K562 (cell line): ENCODE results near the gene SLC23A2. TPM values are rescaled to one million over a fixed set of nuclear protein-coding genes. Genes with fewer than 3 reads are reported as not detected.

Experiments
- ATAC-seq: fragments of 200-7000 bp; cut with Tn5 transposase; 3 replicates; pipeline ENCODE4 v1.9.1; 2020; ENCODE audit warnings: moderate library complexity
- BruUV-seq: library from RNA; stranded (reverse); fragments of 400-500 nt; replicated peaks from 2 replicates; lab custom pipeline; 2021; lab: Mats Ljungman, UMichigan
- CTCF ChIA-PET: fragments of 300-600 bp; formaldehyde crosslinking; extraction: SDS; loops from one replicate; lab custom pipeline; 2021; ENCODE audit warnings: low intra/inter-chr PET ratio; lab: Yijun Ruan, JAX
- POLR2A ChIA-PET: fragments of 300-600, 350-650 bp; sonication (Branson Sonifier 250); formaldehyde crosslinking; extraction: SDS; loops from one replicate; lab custom pipeline; 2021; ENCODE audit warnings: antibody characterized with exemption, inconsistent platforms; lab: Yijun Ruan, JAX
- DNase-seq, 4 experiments: peaks; one replicate each; pipeline versions ENCODE4 v3.0.0 to v3.0.0-alpha.2; 2011 to 2018; ENCODE audit warnings: low spot score in 3 of 4, mixed read lengths in 3 of 4; ENCODE audit errors: extremely low read depth in 1 of 4
- FAIRE-seq: peaks from 2 replicates; lab custom pipeline; 2011; peaks lifted over from hg19 to GRCh38; lab: Jason Lieb, UNC
- H2AFZ ChIP-seq: 2 replicates; pipeline ENCODE4 v1.6.0; 2011; ENCODE audit warnings: low read depth, low read length, control low read depth, inconsistent platforms
- H3K27ac ChIP-seq: fragments of 200-600 bp; 3 replicates; pipeline ENCODE4 v1.8.0; 2011; ENCODE audit warnings: low read depth, mild to moderate bottlenecking, control low read depth, inconsistent platforms, low read length, moderate library complexity, mixed read lengths; ENCODE audit errors: extremely low read depth
- H3K27me3 ChIP-seq, 2 experiments: fragments of 300-600 bp in 1 of 2; 2 replicates in 1 of 2; 3 replicates in 1 of 2; pipeline versions ENCODE4 v1.6.0 to v1.8.0; 2011; ENCODE audit warnings: inconsistent platforms in 2 of 2, low read length in 2 of 2, mild to moderate bottlenecking in 1 of 2, mixed read lengths in 1 of 2, moderate library complexity in 1 of 2; ENCODE audit not compliant: control insufficient read depth in 2 of 2, insufficient read depth in 2 of 2
- H3K36me3 ChIP-seq: fragments of 300-600 bp; 3 replicates; pipeline ENCODE4 v1.8.0; 2011; ENCODE audit warnings: mild to moderate bottlenecking, low read length, inconsistent platforms; ENCODE audit not compliant: control insufficient read depth, insufficient read depth
- H3K4me1 ChIP-seq, 2 experiments: fragments of 200-600 bp in 1 of 2; replicated peaks in 1 of 2; 2 replicates in 1 of 2; 3 replicates in 1 of 2; pipeline versions ENCODE4 v1.5.1 to v1.8.0; 2011; ENCODE audit warnings: inconsistent platforms in 2 of 2, low read length in 2 of 2, mild to moderate bottlenecking in 1 of 2, mixed read lengths in 1 of 2, moderate library complexity in 1 of 2; ENCODE audit not compliant: control insufficient read depth in 2 of 2, insufficient read depth in 2 of 2
- H3K4me2 ChIP-seq: 2 replicates; pipeline ENCODE4 v1.6.1; 2011; ENCODE audit warnings: low read length, control low read depth, inconsistent platforms, mixed read lengths; ENCODE audit not compliant: insufficient read depth
- H3K4me3 ChIP-seq: fragments of 200-600 bp; sonication (generic), shearing (Covaris generic); 2 replicates; pipeline ENCODE4 v1.5.1; 2016; ENCODE audit warnings: control low read depth, inconsistent platforms
- H3K79me2 ChIP-seq: fragments of 200-600 bp; 3 replicates; pipeline ENCODE4 v1.8.0; 2011; ENCODE audit warnings: low read length, inconsistent platforms; ENCODE audit not compliant: control insufficient read depth, insufficient read depth
- H3K9ac ChIP-seq, 2 experiments: 2 replicates each; pipeline versions ENCODE4 v1.6.0 to v1.6.1; 2011; ENCODE audit warnings: low read depth in 2 of 2, low read length in 2 of 2, control low read depth in 1 of 2, inconsistent platforms in 1 of 2, mild to moderate bottlenecking in 1 of 2, mixed read lengths in 1 of 2; ENCODE audit not compliant: insufficient read depth in 1 of 2
- H3K9me1 ChIP-seq: one replicate; pipeline ENCODE4 v1.6.0; 2011; ENCODE audit warnings: inconsistent platforms, mild to moderate bottlenecking, low read length, moderate library complexity; ENCODE audit not compliant: control insufficient read depth, insufficient read depth
- H3K9me3 ChIP-seq: replicated peaks from 2 replicates; pipeline ENCODE4 v1.5.1; 2011; ENCODE audit warnings: low read depth, low read length, inconsistent platforms; ENCODE audit not compliant: control insufficient read depth, insufficient read depth
- H4K20me1 ChIP-seq: replicated peaks from 2 replicates; pipeline ENCODE4 v1.6.1; 2011; ENCODE audit warnings: low read length, inconsistent platforms, mixed read lengths; ENCODE audit not compliant: control insufficient read depth, insufficient read depth
- CBX5 ChIP-seq: IDR thresholded peaks from 2 replicates; pipeline ENCODE4 v1.6.1; 2014; ENCODE audit warnings: low read depth, borderline replicate concordance
- HDAC8 ChIP-seq: fragments of 450-650 bp; IDR thresholded peaks from 2 replicates; pipeline ENCODE4 v1.6.1; 2016; ENCODE audit warnings: mild to moderate bottlenecking, missing genetic modification characterization, moderate library complexity, missing compliant biosample characterization
- MEF2A ChIP-seq: IDR thresholded peaks from 2 replicates; pipeline ENCODE4 v1.6.1; 2011; ENCODE audit warnings: low read depth, mild to moderate bottlenecking, low read length, moderate library complexity; ENCODE audit not compliant: control insufficient read depth
- NUFIP1 ChIP-seq: fragments of 450-650 bp; IDR thresholded peaks from 2 replicates; pipeline ENCODE4 v1.6.1; 2018; ENCODE audit not compliant: partially characterized antibody
- RBBP5 ChIP-seq: fragments of 200-600 bp; sonication (generic); IDR thresholded peaks from 2 replicates; pipeline ENCODE4 v1.6.1; 2012; ENCODE audit warnings: borderline replicate concordance, mild to moderate bottlenecking, low read length, control low read depth, inconsistent platforms; ENCODE audit not compliant: insufficient read depth, poor library complexity, severe bottlenecking
- SIRT6 ChIP-seq: IDR thresholded peaks from one replicate; pipeline ENCODE4 v1.6.1; 2012; ENCODE audit warnings: low read depth, mild to moderate bottlenecking, control low read depth, inconsistent platforms, low read length, moderate library complexity
- SIX5 ChIP-seq, 2 experiments: IDR thresholded peaks; 2 replicates each; pipeline ENCODE4 v1.6.1; 2011; ENCODE audit warnings: low read length in 2 of 2, borderline replicate concordance in 1 of 2, low read depth in 1 of 2, mild to moderate bottlenecking in 1 of 2, moderate library complexity in 1 of 2; ENCODE audit not compliant: insufficient read depth in 1 of 2
- SMARCE1 ChIP-seq: fragments of 450-650 bp; IDR thresholded peaks from 2 replicates; pipeline ENCODE4 v1.7.1; 2016; ENCODE audit warnings: mild to moderate bottlenecking
- ZNF232 ChIP-seq: sonication (generic); formaldehyde crosslinking; IDR thresholded peaks from 2 replicates; pipeline ENCODE4 v1.8.0; 2022; ENCODE audit warnings: mild to moderate bottlenecking, missing genetic modification reagents
- ZNF586 ChIP-seq: fragments of 450-650 bp; formaldehyde crosslinking; conservative IDR thresholded peaks from 2 replicates; pipeline ENCODE4 v1.4.0; 2020; ENCODE audit warnings: mild to moderate bottlenecking, moderate library complexity
- WGBS: fragments of 100-300 bp; shearing (Covaris generic); methylation state at CpG from one replicate; pipeline ENCODE4 v1.1.6; 2016; ENCODE audit warnings: low coverage, mixed read lengths; ENCODE audit not compliant: insufficient coverage; ENCODE audit errors: missing lambda C conversion rate; 5-methylcytosine and 5-hydroxymethylcytosine counted together
- in situ Hi-C: fragments of 300-500 bp; cut with MboI; formaldehyde crosslinking; loops from 4 replicates; pipeline ENCODE4 v1.15.0; 2018; ENCODE audit warnings: inconsistent platforms, mixed read lengths
- intact Hi-C: fragments of 100-400 bp; cut with micrococcal nuclease; formaldehyde crosslinking; loops from 2 replicates; pipeline ENCODE4 v1.14.2; 2022
- polyA plus RNA-seq, 8 experiments: library from polyadenylated mRNA; depleted of rRNA in 4 of 8; stranded (reverse) in 5 of 8; unstranded in 3 of 8; fragments of >200 nt; fragmentation: Nextera tagmentation in 2 of 8; fragmentation: Illumina TruSeq in 1 of 8; extraction: Ambion mirVana in 2 of 8; extraction: Trizol in 1 of 8; gene quantifications; 2 replicates each; pipeline versions ENCODE4 v1.2.1 to v1.2.3, GENCODE V29; 2011 to 2014; ENCODE audit warnings: inconsistent platforms in 1 of 8, missing spikeins in 1 of 8
- total RNA-seq, 7 experiments: library from RNA; depleted of rRNA in 6 of 7; stranded (reverse); fragments of >200 nt in 6 of 7; fragmentation: Illumina TruSeq in 2 of 7; extraction: Trizol in 2 of 7; gene quantifications; 2 replicates each; pipeline versions ENCODE4 v1.2.1 to v1.2.3, GENCODE V29; 2011 to 2021; ENCODE audit warnings: low replicate concordance in 1 of 7
- TF ChIP-seq, protein P1 (sequence below): fragments of 450-650 bp; formaldehyde crosslinking; IDR thresholded peaks from 2 replicates; pipeline ENCODE4 v1.4.0; 2020; ENCODE audit warnings: mild to moderate bottlenecking, mixed read lengths
- TF ChIP-seq, protein P2 (sequence below): fragments of 250-450 bp; sonication (Bioruptor Pico); IDR thresholded peaks from 2 replicates; pipeline ENCODE4 v1.5.0; 2021

The SLC23A2 gene
- total and polyA plus RNA-seq, 9 of the 15 experiments (the other 6 are each of a cell fraction or from before 2014, with no cell fraction given) = 0.39 to 6.7 (median 3.2) TPM

DNA sequence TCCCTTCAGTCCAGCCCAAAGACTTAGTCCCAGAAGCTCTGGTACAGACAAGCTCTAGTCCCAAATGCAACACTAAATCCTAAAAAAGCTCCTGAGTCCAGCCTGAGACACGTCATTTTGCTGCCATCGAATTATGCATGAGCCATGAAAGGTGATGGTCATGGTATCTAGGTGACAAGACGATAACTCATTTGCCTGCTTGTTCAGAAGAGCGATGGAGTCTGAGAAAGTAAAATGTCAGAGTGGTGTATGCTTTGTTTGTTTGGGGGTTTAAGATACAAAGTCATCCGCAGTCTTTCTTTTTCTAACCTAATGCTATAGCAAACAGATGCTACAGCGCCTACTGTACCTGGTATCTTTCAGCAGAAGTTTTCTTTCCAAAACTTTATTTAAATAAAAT is 54.7 kb downstream of the SLC23A2 start (continued):
- TF ChIP-seq ZNF232 (CRISPR knock-in tag) = no peak
- TF ChIP-seq HDAC8 (tag) = no peak
- TF ChIP-seq CBX5 = no peak

DNA sequence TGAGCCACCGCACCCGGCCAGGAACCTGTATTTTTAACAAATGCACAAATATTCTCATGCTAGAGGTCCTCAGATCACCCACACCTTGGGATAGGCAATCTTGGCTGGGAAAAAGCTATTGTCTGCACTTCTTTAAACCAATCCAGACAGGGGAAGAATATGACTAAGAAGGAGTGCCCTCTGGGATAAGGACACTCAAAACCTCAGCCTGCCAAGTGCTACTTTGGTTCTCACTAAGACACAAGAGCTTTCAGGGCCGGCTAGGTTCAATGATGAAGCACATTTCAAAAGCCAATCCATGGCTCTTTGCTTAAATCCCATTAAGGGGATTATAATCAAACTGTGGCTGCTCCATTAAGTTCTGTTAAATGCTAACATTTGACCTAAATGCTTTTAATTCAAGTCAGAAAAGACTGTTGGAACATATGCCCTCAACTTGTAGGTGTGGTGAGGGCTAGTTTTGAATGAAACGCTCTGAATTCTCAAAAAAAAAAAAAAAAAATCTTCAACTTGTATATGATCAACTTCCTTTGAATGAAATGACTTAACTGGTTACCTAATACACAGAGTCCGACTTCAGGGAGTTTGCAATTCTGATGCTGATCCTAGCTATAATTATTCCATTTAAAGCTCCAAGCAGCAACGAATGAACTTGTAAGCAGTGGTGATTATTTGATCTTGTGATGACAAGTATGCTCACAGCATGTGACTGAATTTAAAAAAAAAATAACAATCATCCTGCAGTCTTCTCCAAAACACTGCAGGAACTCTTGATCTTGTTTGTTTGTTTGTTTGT is 56.6 kb downstream of the SLC23A2 start:
- no peak overlapping the region for H3K9ac ChIP-seq
- H3K9me1 ChIP-seq = no peaks in the 10 kb centered on the region
- no peaks in the 10 kb centered on the region for H3K4me1 ChIP-seq
- intact Hi-C loops = no loop called here
- H4K20me1 ChIP-seq = peaks cover 3% of the 10 kb centered on the region; the same call in 1 of the 2 replicates
- H3K79me2 ChIP-seq = no peaks in the 10 kb centered on the region
- CTCF ChIA-PET = no interaction called here
- H3K4me2 ChIP-seq = no peak overlapping the region
- H2AFZ ChIP-seq = no peak overlapping the region
- POLR2A ChIA-PET = no interaction called here
- H3K27ac ChIP-seq = no peak overlapping the region
- BruUV-seq = no TSS peak
- DNase-seq (no peak), FAIRE-seq (no peak), ATAC-seq (no peak)
- H3K36me3 ChIP-seq = no peaks in the 10 kb centered on the region
- H3K4me3 ChIP-seq = no peak overlapping the region
- no peaks in the 10 kb centered on the region for H3K27me3 ChIP-seq
- H3K9me3 ChIP-seq = no peaks in the 10 kb centered on the region
- WGBS = 37% methylated on average over 6 of the region's 6 CpGs
- no peak for TF ChIP-seq SIX5 (IDR thresholded peaks at IDR 0.05; ENCODE audit: borderline replicate concordance in 1 of 2, insufficient read depth in 1 of 2, low read depth in 1 of 2, low read length in 2 of 2)
- no peak for TF ChIP-seq RBBP5
- no peak for TF ChIP-seq SMARCE1
- no peak for TF ChIP-seq MEF2A
- no peak for TF ChIP-seq SIRT6
- TF ChIP-seq NUFIP1 = no peak
- TF ChIP-seq, protein P1, sequence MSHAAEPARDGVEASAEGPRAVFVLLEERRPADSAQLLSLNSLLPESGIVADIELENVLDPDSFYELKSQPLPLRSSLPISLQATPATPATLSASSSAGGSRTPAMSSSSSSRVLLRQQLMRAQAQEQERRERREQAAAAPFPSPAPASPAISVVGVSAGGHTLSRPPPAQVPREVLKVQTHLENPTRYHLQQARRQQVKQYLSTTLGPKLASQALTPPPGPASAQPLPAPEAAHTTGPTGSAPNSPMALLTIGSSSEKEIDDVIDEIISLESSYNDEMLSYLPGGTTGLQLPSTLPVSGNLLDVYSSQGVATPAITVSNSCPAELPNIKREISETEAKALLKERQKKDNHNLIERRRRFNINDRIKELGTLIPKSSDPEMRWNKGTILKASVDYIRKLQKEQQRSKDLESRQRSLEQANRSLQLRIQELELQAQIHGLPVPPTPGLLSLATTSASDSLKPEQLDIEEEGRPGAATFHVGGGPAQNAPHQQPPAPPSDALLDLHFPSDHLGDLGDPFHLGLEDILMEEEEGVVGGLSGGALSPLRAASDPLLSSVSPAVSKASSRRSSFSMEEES (CRISPR knock-in tag) = no peak
- TF ChIP-seq, protein P2, sequence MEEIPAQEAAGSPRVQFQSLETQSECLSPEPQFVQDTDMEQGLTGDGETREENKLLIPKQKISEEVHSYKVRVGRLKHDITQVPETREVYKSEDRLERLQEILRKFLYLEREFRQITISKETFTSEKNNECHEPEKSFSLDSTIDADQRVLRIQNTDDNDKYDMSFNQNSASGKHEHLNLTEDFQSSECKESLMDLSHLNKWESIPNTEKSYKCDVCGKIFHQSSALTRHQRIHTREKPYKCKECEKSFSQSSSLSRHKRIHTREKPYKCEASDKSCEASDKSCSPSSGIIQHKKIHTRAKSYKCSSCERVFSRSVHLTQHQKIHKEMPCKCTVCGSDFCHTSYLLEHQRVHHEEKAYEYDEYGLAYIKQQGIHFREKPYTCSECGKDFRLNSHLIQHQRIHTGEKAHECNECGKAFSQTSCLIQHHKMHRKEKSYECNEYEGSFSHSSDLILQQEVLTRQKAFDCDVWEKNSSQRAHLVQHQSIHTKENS (CRISPR knock-in tag) = no peak
- no peak for TF ChIP-seq ZNF586 (CRISPR knock-in tag)
- in situ Hi-C loops = loop anchor here (10.0 kb wide), 1 partner anchor 340 kb away; no protein-coding TSS in a partner anchor
